Chondrocyte (in vitro differentiated cells): Measurements from ENCODE around the gene PDCD2L. TPM values are rescaled to one million over a fixed set of nuclear protein-coding genes. Genes with fewer than 3 reads are reported as not detected.

Experiments used
- DNase-seq: peaks from one replicate; pipeline ENCODE4 v3.0.0; 2021; ENCODE audit warnings: mixed read lengths, low spot score
- H3K27ac Mint-ChIP-seq: one replicate; pipeline ENCODE4 v1.8.0; 2021; ENCODE audit warnings: mild to moderate bottlenecking, moderate library complexity, mixed read lengths; ENCODE audit not compliant: unreplicated experiment
- H3K27me3 Mint-ChIP-seq: 2 replicates; pipeline ENCODE4 v1.8.0; 2021; ENCODE audit warnings: low read depth, mixed read lengths
- H3K36me3 Mint-ChIP-seq: 2 replicates; pipeline ENCODE4 v1.8.0; 2021; ENCODE audit warnings: low read depth, mixed read lengths
- H3K4me1 Mint-ChIP-seq: 2 replicates; pipeline ENCODE4 v1.8.0; 2021; ENCODE audit warnings: low read depth, mild to moderate bottlenecking, mixed read lengths
- H3K4me3 Mint-ChIP-seq: one replicate; pipeline ENCODE4 v1.8.0; 2021; ENCODE audit warnings: mild to moderate bottlenecking, moderate library complexity, mixed read lengths; ENCODE audit not compliant: unreplicated experiment
- H3K9me3 Mint-ChIP-seq: 2 replicates; pipeline ENCODE4 v1.8.0; 2021; ENCODE audit warnings: low read depth, mixed read lengths
- total RNA-seq: library from RNA; stranded (reverse); gene quantifications from 3 replicates; pipeline ENCODE4 v1.2.1, GENCODE V29; 2021
- TF ChIP-seq, protein P1 (sequence below): fragments of 200-600 bp; sonication (generic); IDR thresholded peaks from 2 replicates; pipeline ENCODE4 v1.5.0; 2021; ENCODE audit warnings: antibody characterized with exemption, mild to moderate bottlenecking, moderate library complexity

The PDCD2L gene
- total RNA-seq, 1 donor from 2014 or later = 8.6 TPM

DNA sequence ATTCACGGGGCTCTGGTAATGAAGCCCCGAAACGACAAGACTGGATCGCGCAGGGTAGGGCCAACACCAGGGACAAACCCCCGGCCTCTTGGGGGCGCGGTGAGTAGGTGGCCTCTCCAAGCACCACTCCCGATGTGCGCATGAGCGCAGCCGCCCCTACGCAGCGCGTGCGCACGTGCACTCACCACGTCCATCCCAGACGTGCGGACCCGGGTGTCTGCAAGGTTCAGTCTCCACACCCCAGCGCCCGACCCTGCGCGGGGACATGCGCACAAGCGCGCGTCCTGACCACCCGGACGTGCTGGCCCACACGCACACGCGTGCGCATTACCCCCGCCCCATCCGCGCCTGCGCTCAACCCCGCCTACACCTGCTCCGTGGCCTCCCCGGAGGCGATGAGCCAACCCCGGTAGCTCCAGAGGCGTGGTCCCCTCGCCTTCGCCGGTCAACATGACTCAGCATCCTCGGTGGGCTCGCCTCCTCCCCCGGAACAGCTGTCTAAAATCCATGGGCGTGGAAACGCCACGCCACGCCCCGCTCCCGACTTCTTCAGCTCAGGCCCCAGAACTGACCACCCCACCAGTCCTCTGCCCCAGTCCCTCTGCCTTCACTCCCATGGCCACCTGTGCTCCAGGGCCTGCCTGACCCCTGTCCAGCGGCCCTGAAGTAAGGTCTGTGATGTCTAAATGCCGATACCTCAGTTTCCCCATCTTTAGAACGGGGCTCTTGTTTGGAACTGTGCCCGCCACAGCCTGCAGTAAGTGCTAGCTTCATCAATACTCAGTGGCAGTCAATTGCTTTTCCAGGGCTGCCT, 44.9 kb upstream of the PDCD2L start:
- H3K27ac Mint-ChIP-seq = peak overlapping the region; percentile 96
- H3K4me1 Mint-ChIP-seq = peaks cover 25% of the 10 kb centered on the region
- no peaks in the 10 kb centered on the region for H3K9me3 Mint-ChIP-seq
- peak overlapping the region; percentile 78 for H3K4me3 Mint-ChIP-seq
- no peaks in the 10 kb centered on the region for H3K27me3 Mint-ChIP-seq
- H3K36me3 Mint-ChIP-seq = peaks cover 6% of the 10 kb centered on the region
- peak; percentile 99 for DNase-seq
- TF ChIP-seq, protein P1, sequence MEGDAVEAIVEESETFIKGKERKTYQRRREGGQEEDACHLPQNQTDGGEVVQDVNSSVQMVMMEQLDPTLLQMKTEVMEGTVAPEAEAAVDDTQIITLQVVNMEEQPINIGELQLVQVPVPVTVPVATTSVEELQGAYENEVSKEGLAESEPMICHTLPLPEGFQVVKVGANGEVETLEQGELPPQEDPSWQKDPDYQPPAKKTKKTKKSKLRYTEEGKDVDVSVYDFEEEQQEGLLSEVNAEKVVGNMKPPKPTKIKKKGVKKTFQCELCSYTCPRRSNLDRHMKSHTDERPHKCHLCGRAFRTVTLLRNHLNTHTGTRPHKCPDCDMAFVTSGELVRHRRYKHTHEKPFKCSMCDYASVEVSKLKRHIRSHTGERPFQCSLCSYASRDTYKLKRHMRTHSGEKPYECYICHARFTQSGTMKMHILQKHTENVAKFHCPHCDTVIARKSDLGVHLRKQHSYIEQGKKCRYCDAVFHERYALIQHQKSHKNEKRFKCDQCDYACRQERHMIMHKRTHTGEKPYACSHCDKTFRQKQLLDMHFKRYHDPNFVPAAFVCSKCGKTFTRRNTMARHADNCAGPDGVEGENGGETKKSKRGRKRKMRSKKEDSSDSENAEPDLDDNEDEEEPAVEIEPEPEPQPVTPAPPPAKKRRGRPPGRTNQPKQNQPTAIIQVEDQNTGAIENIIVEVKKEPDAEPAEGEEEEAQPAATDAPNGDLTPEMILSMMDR = peak; percentile 81

DNA sequence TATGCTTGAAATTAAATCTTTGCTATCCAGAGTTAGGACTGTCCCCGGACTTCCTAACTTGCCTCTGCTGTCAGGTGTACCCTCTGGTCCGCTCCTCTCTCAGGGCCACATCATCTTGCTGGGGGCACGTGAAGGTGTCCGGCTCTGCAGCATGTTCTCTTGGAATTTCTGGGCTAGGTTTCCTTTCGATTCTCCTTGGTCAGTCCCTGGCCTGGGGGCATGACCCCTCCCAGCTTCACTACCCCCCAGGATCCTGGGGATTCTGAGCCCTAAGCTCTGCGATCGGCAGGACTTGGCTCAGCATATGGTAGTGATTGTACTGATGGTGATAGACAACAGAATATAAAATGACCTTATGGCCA, 44.3 kb upstream of the PDCD2L start:
- DNase-seq = no peak
- TF ChIP-seq, protein P1 = no peak
- Mint-ChIP-seq H3K4me3 (peak overlapping the region; percentile 78), H3K27me3 (no peaks in the 10 kb centered on the region), H3K4me1 (peaks cover 29% of the 10 kb centered on the region), H3K27ac (peak overlapping the region; percentile 96), H3K36me3 (peaks cover 2% of the 10 kb centered on the region), H3K9me3 (no peaks in the 10 kb centered on the region)

DNA sequence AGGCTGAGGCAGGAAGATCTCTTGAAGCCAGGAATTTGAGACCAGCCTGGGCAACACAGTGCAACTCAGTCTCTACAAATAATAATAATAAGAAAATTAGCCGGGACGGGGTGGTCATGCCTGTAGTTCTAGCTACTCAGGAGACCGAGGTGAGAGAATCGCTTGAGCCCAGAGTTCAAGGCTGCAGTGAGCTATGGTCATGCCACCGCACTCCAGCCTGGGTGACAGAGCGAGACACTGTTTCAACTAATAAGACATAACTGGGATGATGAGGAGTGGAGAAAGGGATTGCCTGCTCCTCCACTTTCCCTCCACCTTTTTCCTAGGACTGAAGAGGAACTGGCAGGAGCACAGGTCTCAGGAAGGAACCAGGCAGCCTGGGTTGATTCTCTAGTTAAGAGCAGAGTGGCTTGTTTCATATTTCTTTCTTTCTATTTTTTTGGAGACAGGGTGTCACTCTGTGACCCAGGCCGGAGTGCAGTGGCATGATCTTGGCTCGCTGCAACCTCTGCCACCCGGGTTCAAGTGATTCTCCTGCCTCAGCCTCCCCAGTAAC, 43.8 kb upstream of the PDCD2L start:
- Mint-ChIP-seq H3K36me3 (no peaks in the 10 kb centered on the region), H3K27me3 (no peaks in the 10 kb centered on the region), H3K27ac (peak overlapping the region; percentile 47), H3K4me3 (no peak overlapping the region), H3K9me3 (no peaks in the 10 kb centered on the region), H3K4me1 (peaks cover 29% of the 10 kb centered on the region)
- DNase-seq = no peak
- TF ChIP-seq, protein P1 = no peak

DNA sequence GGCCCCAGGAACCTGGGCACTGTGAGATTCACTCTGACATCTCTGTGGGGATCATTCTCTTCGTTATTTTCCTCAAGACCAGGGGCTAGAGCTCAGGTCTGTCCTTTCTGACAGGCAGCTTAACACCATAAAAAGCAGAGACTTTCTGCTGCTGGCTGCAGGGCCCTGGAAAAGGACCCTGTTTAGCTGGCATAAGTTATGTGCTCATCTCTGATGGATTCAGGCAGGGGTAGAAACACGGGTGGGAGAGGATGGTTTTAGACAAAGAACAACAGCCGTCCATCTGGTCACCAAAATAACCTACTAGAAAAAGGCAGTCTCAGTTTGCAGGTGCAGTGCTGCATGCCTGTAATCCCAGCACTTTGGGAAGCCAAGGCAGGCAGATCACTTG, 41.5 kb upstream of the PDCD2L start:
- Mint-ChIP-seq H3K4me3 (no peak overlapping the region), H3K4me1 (peaks cover 48% of the 10 kb centered on the region), H3K27ac (peak overlapping the region; percentile 20), H3K9me3 (no peaks in the 10 kb centered on the region), H3K36me3 (peaks cover 7% of the 10 kb centered on the region), H3K27me3 (no peaks in the 10 kb centered on the region)
- no peak for DNase-seq
- TF ChIP-seq, protein P1 = no peak

DNA sequence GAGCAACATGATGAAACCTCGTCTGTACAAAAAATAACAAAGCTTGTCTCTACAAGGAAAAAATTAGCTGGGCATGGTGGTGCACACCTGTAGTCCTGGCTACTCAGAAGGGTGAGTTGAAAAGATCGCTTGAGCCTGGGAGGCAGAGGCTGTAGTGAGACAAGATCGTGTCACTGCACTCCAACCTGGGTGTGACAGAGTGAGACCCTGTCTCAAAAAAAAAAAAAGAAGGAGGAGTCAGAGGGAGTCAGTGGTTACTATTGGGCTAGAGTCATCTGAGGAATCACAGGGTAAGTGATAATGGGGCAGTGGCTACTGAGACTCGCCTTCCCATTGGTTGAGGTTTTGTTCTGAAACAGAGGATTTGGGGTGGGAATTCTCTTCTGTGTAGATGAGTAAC, 41.1 kb upstream of the PDCD2L start:
- no peak overlapping the region for H3K27ac Mint-ChIP-seq
- no peaks in the 10 kb centered on the region for H3K9me3 Mint-ChIP-seq

More for the DNA sequence above, 41.1 kb upstream of the PDCD2L start:
- Mint-ChIP-seq H3K4me3 (no peak overlapping the region), H3K36me3 (peaks cover 10% of the 10 kb centered on the region), H3K4me1 (peaks cover 46% of the 10 kb centered on the region), H3K27me3 (no peaks in the 10 kb centered on the region)
- TF ChIP-seq, protein P1 = no peak
- DNase-seq = no peak
